Neural cell (in vitro differentiated cells): ENCODE data around the gene DCHS2.

Source experiments
- EP300 ChIP-seq: fragments of 450-650 bp; conservative IDR thresholded peaks from 2 replicates; pipeline ENCODE4 v1.6.1; 2014; ENCODE audit warnings: antibody characterized with exemption, mild to moderate bottlenecking, moderate library complexity; ENCODE audit not compliant: poor library complexity, severe bottlenecking
- EZH2 ChIP-seq: fragments of 200-600, 300-800 bp; shearing (Covaris generic), sonication (generic); IDR thresholded peaks from 2 replicates; pipeline ENCODE4 v1.6.1; 2014; ENCODE audit warnings: antibody characterized with exemption, low read length, borderline replicate concordance, mild to moderate bottlenecking; ENCODE audit not compliant: insufficient read depth, poor library complexity, severe bottlenecking
- MXI1 ChIP-seq: fragments of 450-650 bp; conservative IDR thresholded peaks from 2 replicates; pipeline ENCODE4 v1.6.1; 2014; ENCODE audit warnings: antibody characterized with exemption, mild to moderate bottlenecking; ENCODE audit not compliant: poor library complexity, severe bottlenecking
- POLR2AphosphoS5 ChIP-seq: IDR thresholded peaks from 2 replicates; pipeline ENCODE4 v1.6.1; 2012
- RAD21 ChIP-seq: fragments of 450-650 bp; conservative IDR thresholded peaks from 2 replicates; pipeline ENCODE4 v1.6.1; 2014; ENCODE audit warnings: antibody characterized with exemption, mild to moderate bottlenecking, moderate library complexity
- REST ChIP-seq: IDR thresholded peaks from 2 replicates; pipeline ENCODE4 v1.6.1; 2012; ENCODE audit warnings: borderline replicate concordance
- SMC3 ChIP-seq: fragments of 450-650 bp; conservative IDR thresholded peaks from 2 replicates; pipeline ENCODE4 v1.6.1; 2014; ENCODE audit warnings: antibody characterized with exemption, mild to moderate bottlenecking, moderate library complexity; ENCODE audit not compliant: poor library complexity
- TAF1 ChIP-seq: IDR thresholded peaks from 2 replicates; pipeline ENCODE4 v1.6.1; 2012; ENCODE audit warnings: low read depth
- TF ChIP-seq, protein P1 (sequence below): fragments of 450-650 bp; IDR thresholded peaks from 2 replicates; pipeline ENCODE4 v1.5.1; 2014; ENCODE audit warnings: antibody characterized with exemption, mild to moderate bottlenecking, moderate library complexity; ENCODE audit not compliant: poor library complexity, severe bottlenecking

DNA sequence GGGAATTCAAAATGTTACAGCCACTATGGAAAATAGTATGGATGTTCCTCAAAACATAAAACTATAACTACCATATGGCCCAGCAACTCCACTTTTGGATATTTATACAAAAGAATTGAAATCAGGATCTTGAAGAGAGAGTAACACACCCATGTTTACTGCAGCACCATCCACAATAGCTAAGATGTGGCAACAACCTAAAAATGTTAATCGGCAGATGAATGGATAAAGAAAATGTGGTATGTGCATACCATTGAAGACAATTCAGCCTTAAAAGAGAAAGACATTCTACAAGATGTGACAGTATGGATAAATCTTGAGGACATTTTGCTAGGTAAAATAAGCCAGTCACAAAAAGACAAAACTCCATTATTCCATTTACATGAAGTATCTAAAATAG lies 171.9 kb downstream of the DCHS2 start:
- no peak for TF ChIP-seq MXI1
- TF ChIP-seq REST, result no peak
- TF ChIP-seq EP300, result no peak
- TF ChIP-seq, protein P1, sequence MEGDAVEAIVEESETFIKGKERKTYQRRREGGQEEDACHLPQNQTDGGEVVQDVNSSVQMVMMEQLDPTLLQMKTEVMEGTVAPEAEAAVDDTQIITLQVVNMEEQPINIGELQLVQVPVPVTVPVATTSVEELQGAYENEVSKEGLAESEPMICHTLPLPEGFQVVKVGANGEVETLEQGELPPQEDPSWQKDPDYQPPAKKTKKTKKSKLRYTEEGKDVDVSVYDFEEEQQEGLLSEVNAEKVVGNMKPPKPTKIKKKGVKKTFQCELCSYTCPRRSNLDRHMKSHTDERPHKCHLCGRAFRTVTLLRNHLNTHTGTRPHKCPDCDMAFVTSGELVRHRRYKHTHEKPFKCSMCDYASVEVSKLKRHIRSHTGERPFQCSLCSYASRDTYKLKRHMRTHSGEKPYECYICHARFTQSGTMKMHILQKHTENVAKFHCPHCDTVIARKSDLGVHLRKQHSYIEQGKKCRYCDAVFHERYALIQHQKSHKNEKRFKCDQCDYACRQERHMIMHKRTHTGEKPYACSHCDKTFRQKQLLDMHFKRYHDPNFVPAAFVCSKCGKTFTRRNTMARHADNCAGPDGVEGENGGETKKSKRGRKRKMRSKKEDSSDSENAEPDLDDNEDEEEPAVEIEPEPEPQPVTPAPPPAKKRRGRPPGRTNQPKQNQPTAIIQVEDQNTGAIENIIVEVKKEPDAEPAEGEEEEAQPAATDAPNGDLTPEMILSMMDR, result no peak
- no peak for TF ChIP-seq EZH2
- no peak for TF ChIP-seq POLR2AphosphoS5
- TF ChIP-seq SMC3, result no peak
- no peak for TF ChIP-seq RAD21
- TF ChIP-seq TAF1, result no peak
